NCI-H524 (cell line): Measurements from ENCODE around the gene CNN1.

ENCODE experiments used
- DNase-seq, 2 experiments: peaks; one replicate each; lab custom pipeline; 2025; lab: John Stamatoyannopoulos, UW

The CNN1 gene

GRCh38 chr19:11538232-11539036 is at the start of gene CNN1:
Gene CNN1 (plus strand): TSS chr19:11538851. CDS start chr19:11538928, 77 bp downstream.
- no peak for DNase-seq

DNA sequence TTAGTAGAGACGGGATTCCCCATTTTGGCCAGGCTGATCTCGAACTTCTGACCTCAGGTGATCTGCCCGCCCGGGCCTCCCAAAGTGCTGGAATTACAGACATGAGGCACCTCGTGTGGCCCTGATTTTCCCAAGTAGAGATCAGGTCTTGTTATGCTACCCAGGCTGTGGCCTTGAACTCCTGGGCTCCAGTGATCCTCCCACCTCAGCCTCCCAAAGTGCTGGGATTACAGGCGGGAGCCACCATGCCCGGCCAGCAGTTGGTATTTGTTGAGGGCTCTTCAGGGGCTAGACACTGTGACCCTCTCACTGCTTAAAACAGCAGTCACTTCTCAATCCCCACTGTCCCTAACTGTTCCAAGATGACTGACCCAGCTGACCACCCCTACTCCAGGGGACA is 49.3 kb upstream of the CNN1 start:
- DNase-seq: no peak

DNA sequence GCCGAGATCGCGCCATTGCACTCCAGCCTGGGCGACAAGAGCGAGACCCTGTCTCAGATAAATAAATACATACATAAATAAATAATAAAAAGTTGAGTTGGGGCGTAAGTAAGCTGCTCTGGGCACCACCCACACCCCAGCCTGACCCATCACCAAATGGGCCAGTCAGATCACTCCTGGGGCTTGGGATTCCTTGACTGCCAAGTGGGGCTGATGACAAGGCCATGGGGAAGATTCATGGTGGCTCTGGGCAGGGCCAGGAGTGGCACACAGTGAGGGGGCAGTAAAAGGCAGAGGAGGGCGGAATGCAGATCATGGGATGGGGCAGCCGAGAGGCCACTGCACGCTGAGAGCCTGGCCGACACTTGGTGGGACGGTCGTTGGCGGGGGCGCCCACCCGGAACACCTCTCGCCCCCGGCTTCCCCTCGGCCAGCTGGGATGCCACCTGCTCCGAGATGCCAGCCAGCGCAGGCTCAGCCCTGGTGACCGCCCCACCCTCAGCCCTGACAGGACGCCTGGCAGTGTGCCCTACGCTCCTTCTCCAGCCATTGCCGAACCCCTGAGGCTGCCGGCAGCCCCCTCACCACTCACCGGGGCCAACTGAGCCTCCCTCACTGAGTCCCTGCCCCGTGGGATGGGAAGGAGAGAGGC is 43.9 kb upstream of the CNN1 start:
- DNase-seq: peak in 1 of 2 experiments; percentile 28

DNA sequence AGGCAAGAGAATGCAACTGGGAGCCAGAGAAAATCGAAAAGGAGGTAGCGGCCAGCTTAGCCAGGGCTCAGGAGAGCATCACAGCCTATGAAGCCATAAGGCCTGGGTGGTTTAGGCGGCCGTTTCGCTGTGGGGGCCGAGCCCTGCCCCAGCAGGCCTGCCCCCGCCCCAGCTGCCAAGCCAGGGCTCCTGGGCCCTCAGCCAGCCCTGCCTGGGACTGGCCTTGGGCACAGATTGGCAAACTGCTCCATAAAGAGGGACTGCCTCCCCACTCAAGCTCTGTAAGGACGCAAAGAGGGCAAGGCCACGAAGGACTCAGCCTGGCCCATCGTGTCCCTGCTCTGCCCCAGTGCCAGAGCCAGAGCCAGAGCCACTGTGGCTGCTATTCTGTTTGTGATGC is 43.2 kb upstream of the CNN1 start:
- peak in 1 of 2 experiments; percentile 26 for DNase-seq

- DNase-seq: no peak
These were observed 42.8 kb upstream of the CNN1 start for GRCh38 chr19:11495885-11496284.

DNA sequence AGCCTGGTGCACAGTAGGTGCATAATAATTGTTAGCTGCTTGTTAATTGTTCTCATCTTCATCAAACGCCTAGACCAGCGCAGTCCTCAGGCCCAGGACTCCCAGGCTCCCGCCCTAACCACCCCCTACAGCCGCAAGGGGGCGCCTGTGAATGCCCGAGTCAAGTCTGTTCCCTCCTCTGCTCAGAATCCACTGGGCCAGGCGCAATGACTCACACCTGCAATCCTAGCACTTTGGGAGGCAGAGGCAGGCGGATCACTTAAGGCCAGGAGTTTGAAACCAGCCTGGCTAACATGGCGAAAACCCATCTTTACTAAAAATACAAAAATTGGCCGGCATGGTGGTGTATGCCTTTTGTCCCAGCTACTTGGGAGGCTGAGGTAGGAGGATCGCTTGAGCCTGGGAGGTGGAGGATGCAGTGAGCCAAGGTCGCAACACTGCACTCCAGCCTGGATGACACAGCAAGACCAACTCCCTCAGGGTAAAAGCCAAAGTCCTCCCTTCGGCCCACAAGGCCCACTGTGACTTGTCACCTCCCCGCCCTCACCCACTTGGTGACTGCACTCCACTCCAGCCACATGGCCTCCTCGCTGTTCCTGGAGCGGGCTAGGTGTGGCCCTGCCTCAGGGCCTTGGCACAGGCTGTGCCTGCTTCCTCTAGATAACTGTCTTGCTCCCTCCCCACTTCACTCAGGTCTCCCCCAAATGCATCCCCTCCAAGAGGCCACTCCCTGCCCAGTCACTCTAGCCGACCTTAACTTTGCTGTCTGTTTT is 42.1 kb upstream of the CNN1 start:
- peak in 1 of 2 experiments; percentile 54 for DNase-seq

DNA sequence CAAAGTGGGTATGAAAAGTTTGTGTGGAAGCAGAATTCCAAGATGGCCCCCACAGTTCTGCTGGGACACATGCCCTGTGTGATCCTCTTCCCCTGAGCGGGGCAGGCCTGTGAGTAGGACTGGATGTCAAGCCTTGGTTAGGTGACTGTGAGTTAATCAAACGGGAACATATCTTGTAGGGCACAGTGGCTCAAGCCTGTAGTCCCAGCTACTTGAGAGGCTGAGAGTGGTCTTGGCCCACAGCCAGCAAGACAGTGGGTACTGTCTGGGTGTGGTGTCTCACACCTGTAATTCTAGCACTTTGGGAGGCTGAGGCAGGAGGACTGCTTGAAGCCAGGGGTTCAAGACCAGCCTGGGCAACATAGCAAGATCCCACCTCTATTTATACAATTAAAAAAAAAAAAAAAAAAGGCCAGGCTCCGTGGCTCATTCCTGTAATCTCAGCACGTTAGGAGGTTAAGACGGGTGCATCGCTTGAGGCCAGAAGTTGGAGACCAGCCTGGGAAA is 39.4 kb upstream of the CNN1 start:
- peak in 1 of 2 experiments; percentile 6 for DNase-seq

GRCh38 chr19:11499890-11500420 is 38.7 kb upstream of the CNN1 start:
- DNase-seq: no peak

GRCh38 chr19:11504502-11505031 is 34.1 kb upstream of the CNN1 start:
- DNase-seq: no peak

GRCh38 chr19:11505032-11505503 is 33.6 kb upstream of the CNN1 start:
- peak; percentile 96 to 98 for DNase-seq

GRCh38 chr19:11505504-11506100 is 33.0 kb upstream of the CNN1 start, which contains the start of gene ZNF653:
Gene ZNF653 (minus strand): TSS chr19:11505839. CDS start chr19:11505786, 53 bp downstream.
- DNase-seq: peak; percentile 87 to 97

- peak in 1 of 2 experiments; percentile 43 for DNase-seq
These were observed 32.5 kb upstream of the CNN1 start for GRCh38 chr19:11506101-11506555.

- DNase-seq: no peak
These were observed 31.7 kb upstream of the CNN1 start for GRCh38 chr19:11506967-11507366.

DNA sequence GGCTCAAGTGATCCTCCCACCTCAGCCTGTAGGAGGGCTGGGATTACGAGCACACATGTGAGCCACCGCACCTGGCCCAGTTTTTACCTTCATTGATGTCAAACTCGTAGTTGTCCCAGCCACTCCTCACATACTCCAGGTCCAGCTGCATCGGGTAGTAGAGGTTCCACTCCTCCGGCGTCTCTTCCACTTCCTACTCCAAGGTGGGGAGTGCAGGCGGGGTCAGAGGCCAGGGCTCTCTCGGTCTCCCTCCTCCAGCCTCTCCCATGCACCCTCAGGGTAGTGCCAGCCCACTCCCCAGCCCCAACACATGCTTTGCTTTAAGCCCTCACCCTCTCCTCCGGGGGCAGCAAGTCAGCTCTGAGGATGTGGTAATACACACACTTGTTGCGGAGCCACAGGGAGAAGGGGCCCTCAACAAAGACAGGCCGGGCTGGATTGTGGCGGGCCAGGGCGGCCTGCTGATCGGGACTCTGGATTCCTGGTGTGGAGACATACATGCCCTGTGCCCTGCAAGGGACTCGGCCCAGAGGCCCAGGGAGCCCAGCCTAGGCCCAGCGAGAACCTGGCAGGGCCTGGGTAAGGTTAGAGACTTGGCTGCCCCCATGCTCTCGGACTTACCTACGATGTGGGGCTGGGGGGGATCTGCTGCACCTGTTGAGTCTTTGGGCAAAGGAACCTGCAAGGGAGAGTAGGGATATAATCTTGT is 31.1 kb upstream of the CNN1 start:
- no peak for DNase-seq

GRCh38 chr19:11510444-11510843 is 28.2 kb upstream of the CNN1 start:
- DNase-seq: no peak

DNA sequence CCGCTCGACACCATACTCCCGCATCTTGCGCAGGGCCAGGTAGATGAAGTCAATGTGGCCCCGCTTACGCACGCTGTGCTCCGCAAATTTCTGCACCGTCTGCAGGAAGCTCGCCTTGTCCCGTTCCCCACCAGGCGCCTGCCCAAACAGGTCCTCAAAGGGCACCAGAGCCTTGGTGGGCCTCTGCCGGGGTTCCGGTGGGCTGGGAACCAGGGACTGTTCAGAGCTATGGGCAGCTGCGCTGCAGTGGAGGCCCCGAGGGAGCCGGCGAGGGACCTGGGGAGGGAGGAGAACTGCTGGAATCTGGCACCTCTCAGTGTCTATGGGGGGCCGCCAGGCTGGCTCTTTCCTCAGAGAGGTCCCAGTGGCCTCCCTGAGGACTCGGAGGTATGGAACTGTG is 24.7 kb upstream of the CNN1 start:
- DNase-seq: no peak

DNA sequence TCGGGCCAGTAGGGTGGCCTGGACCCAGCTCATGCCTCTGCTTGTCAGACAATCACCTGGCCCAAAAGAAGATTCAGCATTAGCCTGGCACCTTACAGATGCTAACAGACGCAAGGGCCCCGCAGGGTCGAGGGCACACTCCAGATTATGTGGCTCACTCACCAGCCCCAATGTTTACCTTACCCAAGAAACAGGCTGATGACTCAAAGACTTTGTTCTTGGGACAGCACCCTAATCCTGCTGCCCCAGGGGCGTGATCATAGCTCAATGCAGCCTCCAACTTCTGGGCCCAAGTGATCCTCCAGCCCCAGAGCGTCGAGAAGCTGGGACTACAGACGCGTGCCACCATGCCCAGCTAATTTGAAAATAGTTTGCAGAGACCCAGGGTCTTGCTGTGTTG is 19.5 kb upstream of the CNN1 start:
- DNase-seq: no peak

DNA sequence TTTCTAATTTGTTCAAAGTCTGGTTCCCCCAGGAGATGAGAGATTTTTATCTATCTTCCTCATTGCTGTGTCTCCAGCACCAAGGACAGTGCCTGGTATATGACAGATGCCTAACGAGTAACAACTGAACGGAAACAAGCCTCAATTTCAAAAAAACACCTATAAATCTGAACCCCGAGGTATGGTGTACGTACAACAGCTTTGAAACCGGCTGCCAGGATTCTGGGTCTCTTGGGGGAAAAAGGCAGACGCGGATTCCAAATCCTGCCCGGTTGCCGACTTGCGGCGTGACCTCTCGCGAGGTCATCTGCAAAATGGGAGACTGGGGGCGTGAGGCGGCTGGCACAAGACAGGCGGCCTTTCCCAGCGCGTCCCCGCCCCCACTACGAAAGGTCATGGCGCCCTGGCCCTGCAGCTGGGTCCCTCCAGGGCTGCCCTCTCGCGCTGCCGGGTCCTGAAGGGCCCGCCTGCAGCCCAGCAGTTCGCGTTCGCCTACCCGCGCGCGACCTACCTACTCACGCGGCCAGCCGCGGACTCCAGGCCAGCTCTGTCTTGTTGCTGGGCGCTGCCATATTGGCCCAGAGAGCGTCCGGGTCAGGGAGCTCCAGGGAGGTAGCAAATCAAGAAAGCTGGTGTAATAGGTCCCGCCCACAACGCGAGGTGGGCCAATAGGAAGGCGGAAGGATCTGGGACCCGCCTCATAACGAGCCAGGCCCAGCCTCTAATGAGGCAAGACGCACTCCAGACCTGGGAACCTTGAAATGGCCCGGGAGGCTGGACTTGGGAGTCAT is 9.9 kb upstream of the CNN1 start, which contains the start of gene ECSIT:
TSS of gene ECSIT (minus strand) at position 584 of the 791 bp plus-strand sequence. CDS start 9,964 bp downstream, outside the sequence.
- peak; percentile 99 for DNase-seq

- peak; percentile 98 to 99 for DNase-seq
These were observed 8.2 kb upstream of the CNN1 start for GRCh38 chr19:11530432-11530831.
